Central memory CD4-positive, alpha-beta T cell (primary cell): ENCODE data around the gene EXOC6B.

Source experiments
- DNase-seq: peaks from one replicate; pipeline ENCODE4 v3.0.0; 2022

EXOC6B gene

GRCh38 chr2:72338076-72338475 is 487.8 kb downstream of the EXOC6B start:
- DNase-seq: no peak

GRCh38 chr2:72332720-72333119 is 493.1 kb downstream of the EXOC6B start:
- no peak for DNase-seq

- no peak for DNase-seq
These were observed 495.2 kb downstream of the EXOC6B start for GRCh38 chr2:72330652-72331051.

GRCh38 chr2:72326759-72327158 is 499.1 kb downstream of the EXOC6B start:
- DNase-seq: no peak

- no peak for DNase-seq
These were observed 500.0 kb downstream of the EXOC6B start for GRCh38 chr2:72325592-72326422.

- no peak for DNase-seq
These were observed 509.1 kb downstream of the EXOC6B start for GRCh38 chr2:72316774-72317173.

- DNase-seq: no peak
These were observed 525.6 kb downstream of the EXOC6B start for GRCh38 chr2:72300147-72300684.

GRCh38 chr2:72293620-72294019 is 532.2 kb downstream of the EXOC6B start:
- DNase-seq: no peak

GRCh38 chr2:72292433-72292832 is 533.4 kb downstream of the EXOC6B start:
- DNase-seq: no peak

GRCh38 chr2:72291059-72291458 is 534.8 kb downstream of the EXOC6B start:
- no peak for DNase-seq

- no peak for DNase-seq
These were observed 536.1 kb downstream of the EXOC6B start for GRCh38 chr2:72289736-72290135.

GRCh38 chr2:72289283-72289682 is 536.5 kb downstream of the EXOC6B start:
- DNase-seq: no peak

- DNase-seq: no peak
These were observed 547.8 kb downstream of the EXOC6B start for GRCh38 chr2:72278046-72278445.

- DNase-seq: no peak
These were observed 549.0 kb downstream of the EXOC6B start for GRCh38 chr2:72276876-72277275.

- DNase-seq: no peak
These were observed 549.5 kb downstream of the EXOC6B start for GRCh38 chr2:72276356-72276755.

- DNase-seq: no peak
These were observed 550.7 kb downstream of the EXOC6B start for GRCh38 chr2:72275084-72275483.

- no peak for DNase-seq
These were observed 551.4 kb downstream of the EXOC6B start for GRCh38 chr2:72274380-72274797.

GRCh38 chr2:72273384-72273783 is 552.4 kb downstream of the EXOC6B start:
- no peak for DNase-seq

- no peak for DNase-seq
These were observed 553.8 kb downstream of the EXOC6B start for GRCh38 chr2:72271766-72272641.

- DNase-seq: no peak
These were observed 554.6 kb downstream of the EXOC6B start for GRCh38 chr2:72271276-72271614.

- no peak for DNase-seq
These were observed 555.1 kb downstream of the EXOC6B start for GRCh38 chr2:72270556-72271275.

GRCh38 chr2:72263776-72264060 is 562.1 kb downstream of the EXOC6B start:
- no peak for DNase-seq
